Measurements from ENCODE around the gene SLC9B2.

DNA sequence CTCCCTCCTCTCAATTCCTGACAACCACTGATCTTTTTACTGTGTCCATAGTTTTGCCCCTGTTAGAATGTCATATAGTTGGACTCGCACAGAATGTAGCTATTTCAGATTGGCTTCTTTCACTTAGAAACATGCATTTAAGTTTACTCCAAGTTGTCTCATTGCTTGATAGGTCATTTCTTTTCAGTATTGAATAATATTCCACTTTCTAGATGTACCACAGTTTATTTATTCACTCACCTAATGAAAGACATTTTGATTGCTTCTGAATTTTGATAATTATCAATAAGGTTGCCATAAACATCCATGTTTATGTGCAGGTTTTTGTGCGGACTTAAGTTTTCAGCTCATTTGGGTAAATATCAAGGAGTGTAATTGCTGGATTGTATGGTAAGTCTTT is 95.6 kb downstream of the SLC9B2 start:
- TF ChIP-seq, protein P1, sequence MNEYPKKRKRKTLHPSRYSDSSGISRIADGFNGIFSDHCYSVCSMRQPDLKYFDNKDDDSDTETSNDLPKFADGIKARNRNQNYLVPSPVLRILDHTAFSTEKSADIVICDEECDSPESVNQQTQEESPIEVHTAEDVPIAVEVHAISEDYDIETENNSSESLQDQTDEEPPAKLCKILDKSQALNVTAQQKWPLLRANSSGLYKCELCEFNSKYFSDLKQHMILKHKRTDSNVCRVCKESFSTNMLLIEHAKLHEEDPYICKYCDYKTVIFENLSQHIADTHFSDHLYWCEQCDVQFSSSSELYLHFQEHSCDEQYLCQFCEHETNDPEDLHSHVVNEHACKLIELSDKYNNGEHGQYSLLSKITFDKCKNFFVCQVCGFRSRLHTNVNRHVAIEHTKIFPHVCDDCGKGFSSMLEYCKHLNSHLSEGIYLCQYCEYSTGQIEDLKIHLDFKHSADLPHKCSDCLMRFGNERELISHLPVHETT (tag by site-specific recombination; IDR thresholded peaks at IDR 0.05) = no peak
- TF ChIP-seq ZNF174 (tag by site-specific recombination; IDR thresholded peaks at IDR 0.05) = no peak
- TF ChIP-seq, protein P2, sequence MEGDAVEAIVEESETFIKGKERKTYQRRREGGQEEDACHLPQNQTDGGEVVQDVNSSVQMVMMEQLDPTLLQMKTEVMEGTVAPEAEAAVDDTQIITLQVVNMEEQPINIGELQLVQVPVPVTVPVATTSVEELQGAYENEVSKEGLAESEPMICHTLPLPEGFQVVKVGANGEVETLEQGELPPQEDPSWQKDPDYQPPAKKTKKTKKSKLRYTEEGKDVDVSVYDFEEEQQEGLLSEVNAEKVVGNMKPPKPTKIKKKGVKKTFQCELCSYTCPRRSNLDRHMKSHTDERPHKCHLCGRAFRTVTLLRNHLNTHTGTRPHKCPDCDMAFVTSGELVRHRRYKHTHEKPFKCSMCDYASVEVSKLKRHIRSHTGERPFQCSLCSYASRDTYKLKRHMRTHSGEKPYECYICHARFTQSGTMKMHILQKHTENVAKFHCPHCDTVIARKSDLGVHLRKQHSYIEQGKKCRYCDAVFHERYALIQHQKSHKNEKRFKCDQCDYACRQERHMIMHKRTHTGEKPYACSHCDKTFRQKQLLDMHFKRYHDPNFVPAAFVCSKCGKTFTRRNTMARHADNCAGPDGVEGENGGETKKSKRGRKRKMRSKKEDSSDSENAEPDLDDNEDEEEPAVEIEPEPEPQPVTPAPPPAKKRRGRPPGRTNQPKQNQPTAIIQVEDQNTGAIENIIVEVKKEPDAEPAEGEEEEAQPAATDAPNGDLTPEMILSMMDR (tag by site-specific recombination; IDR thresholded peaks at IDR 0.05) = no peak
- TF ChIP-seq OVOL3 (tag by site-specific recombination; IDR thresholded peaks at IDR 0.05) = no peak

Measured in HEK293 (cell line).